Right lobe of liver (tissue), 4 donors: Measurements from ENCODE around the gene SGCG.

ENCODE experiments used
- CTCF ChIP-seq, 4 donors: fragments of 200-600 bp in 3 of 4; fragments of 450-650 bp in 1 of 4; IDR thresholded peaks; one replicate each; pipeline versions ENCODE4 v1.5.1 to v1.8.0; 2016 to 2022; ENCODE audit warnings: antibody characterized with exemption in 4 of 4, mild to moderate bottlenecking in 2 of 4
- POLR2A ChIP-seq: fragments of 450-650 bp; IDR thresholded peaks from one replicate; pipeline ENCODE4 v1.6.1; 2017; ENCODE audit warnings: antibody characterized with exemption, mild to moderate bottlenecking
- donor health status: DM: no; HTN: no; CAD: no.
- donor health status: DM: no; HTN: no; CAD: no.
- donor health status: DM: no; HTN: yes; CAD: no.

- TF ChIP-seq CTCF (IDR thresholded peaks at IDR 0.05) (no peak), POLR2A (no peak)
These were observed 73.7 kb downstream of the SGCG start for GRCh38 chr13:23254506-23254905.
